GM06990 (cell line): Measurements from ENCODE around the gene ARL4D.
"Not testable (repeated sequence)": the region's sequence is repeated elsewhere in the genome, so short reads cannot be mapped to it uniquely, and the experiment has no call there.

Experiments used
- DNase-seq: peaks from one replicate; pipeline ENCODE4 v3.0.0-alpha.2; 2011; ENCODE audit not compliant: insufficient read length; ENCODE audit errors: extremely low read depth
- H3K27me3 ChIP-seq: replicated peaks from 2 replicates; pipeline ENCODE4 v1.6.0; 2011; ENCODE audit warnings: low read length; ENCODE audit not compliant: control insufficient read depth, insufficient read depth
- H3K36me3 ChIP-seq: 2 replicates; pipeline ENCODE4 v1.5.1; 2011; ENCODE audit warnings: low read length; ENCODE audit not compliant: control insufficient read depth, insufficient read depth
- H3K4me3 ChIP-seq: replicated peaks from 2 replicates; pipeline ENCODE4 v1.5.1; 2011; ENCODE audit warnings: low read depth, mild to moderate bottlenecking, control low read depth, low read length
- CTCF ChIP-seq: IDR thresholded peaks from 2 replicates; pipeline ENCODE4 v1.5.1; 2011; ENCODE audit warnings: low read length, control low read depth, mild to moderate bottlenecking, inconsistent platforms; ENCODE audit not compliant: insufficient read depth, poor library complexity, severe bottlenecking

The ARL4D gene

GRCh38 chr17:43373356-43373755 is 25.4 kb upstream of the ARL4D start:
- no peak for DNase-seq
- H3K4me3 ChIP-seq: no peak overlapping the region

GRCh38 chr17:43375915-43376314 is 22.9 kb upstream of the ARL4D start:
- not testable (repeated sequence) for H3K27me3 ChIP-seq, DNase-seq, H3K36me3 ChIP-seq, H3K4me3 ChIP-seq

More at GRCh38 chr17:43373356-43373755, 25.4 kb upstream of the ARL4D start:
- no peak for TF ChIP-seq CTCF
- H3K27me3 ChIP-seq: no peaks in the 10 kb centered on the region
- H3K36me3 ChIP-seq: no peaks in the 10 kb centered on the region; the same call in 1 of the 2 replicates

GRCh38 chr17:43377056-43377810 is 21.6 kb upstream of the ARL4D start:
- DNase-seq: no peak
- Histone ChIP-seq H3K27me3 (no peaks in the 10 kb centered on the region), H3K36me3 (no peaks in the 10 kb centered on the region; the same call in 1 of the 2 replicates), H3K4me3 (no peak overlapping the region)
- no peak for TF ChIP-seq CTCF

GRCh38 chr17:43378766-43379165 is 20.0 kb upstream of the ARL4D start:
- DNase-seq: no peak
- Histone ChIP-seq H3K4me3 (no peak overlapping the region), H3K36me3 (no peaks in the 10 kb centered on the region; the same call in 1 of the 2 replicates), H3K27me3 (no peaks in the 10 kb centered on the region)
- TF ChIP-seq CTCF: no peak

- H3K27me3 ChIP-seq: no peaks in the 10 kb centered on the region
- TF ChIP-seq CTCF: no peak
- no peaks in the 10 kb centered on the region; the same call in 1 of the 2 replicates for H3K36me3 ChIP-seq
- DNase-seq: no peak
- no peak overlapping the region for H3K4me3 ChIP-seq
These were observed 18.5 kb upstream of the ARL4D start for GRCh38 chr17:43380307-43380706.

- TF ChIP-seq CTCF: no peak
- H3K4me3 ChIP-seq: no peak overlapping the region
- H3K27me3 ChIP-seq: no peaks in the 10 kb centered on the region
These were observed 17.6 kb upstream of the ARL4D start for GRCh38 chr17:43381204-43381603.

More at GRCh38 chr17:43381204-43381603, 17.6 kb upstream of the ARL4D start:
- DNase-seq: no peak
- no peaks in the 10 kb centered on the region; the same call in 1 of the 2 replicates for H3K36me3 ChIP-seq
